ENCODE measurements around the gene LPXN.

- TF ChIP-seq POLR2A (IDR thresholded peaks at IDR 0.05) (no peak), CTCF (IDR thresholded peaks at IDR 0.05) (no peak)
Measured at GRCh38 chr11:58613228-58613627, 37.6 kb upstream of the LPXN start.
